Kidney tubule cell (primary cell): Measurements from ENCODE around the gene RNF207.
"Not testable (repeated sequence)": the region's sequence is repeated elsewhere in the genome, so short reads cannot be mapped to it uniquely, and the experiment has no call there.

Experiments used
- DNase-seq: peaks from one replicate; pipeline ENCODE4 v3.0.0-alpha.2; 2018; ENCODE audit warnings: low spot score

Gene RNF207

DNA sequence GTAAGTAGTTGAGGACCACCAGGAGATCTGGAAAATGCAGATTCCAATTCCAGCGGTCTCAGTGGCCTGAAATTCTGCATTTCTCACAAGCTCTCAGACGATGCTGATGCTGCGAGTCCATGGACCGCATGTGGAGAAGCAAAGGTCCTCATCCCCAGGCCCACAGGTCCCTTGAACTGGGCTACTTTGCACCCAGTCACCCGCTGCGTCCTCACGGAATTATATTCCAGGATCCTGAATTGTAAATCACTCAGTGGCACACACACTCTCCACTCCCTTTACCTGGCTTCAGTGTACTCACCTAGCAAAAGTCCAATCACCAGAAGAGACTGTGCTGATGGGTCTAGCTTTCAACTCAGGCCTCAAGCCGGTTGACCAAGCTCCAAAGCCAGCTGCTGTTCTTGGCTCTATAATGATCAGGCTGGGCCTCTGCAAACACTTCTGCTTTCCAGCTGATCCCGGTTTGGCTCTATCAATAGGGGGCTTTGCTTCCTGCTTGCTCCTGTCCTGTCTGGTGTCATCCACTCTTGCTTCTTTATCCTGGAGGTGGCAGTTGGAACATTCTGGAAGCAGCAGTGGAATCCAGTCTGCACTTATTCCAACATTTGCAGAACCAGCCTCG is 5.6 kb upstream of the RNF207 start:
- no peak for DNase-seq

DNA sequence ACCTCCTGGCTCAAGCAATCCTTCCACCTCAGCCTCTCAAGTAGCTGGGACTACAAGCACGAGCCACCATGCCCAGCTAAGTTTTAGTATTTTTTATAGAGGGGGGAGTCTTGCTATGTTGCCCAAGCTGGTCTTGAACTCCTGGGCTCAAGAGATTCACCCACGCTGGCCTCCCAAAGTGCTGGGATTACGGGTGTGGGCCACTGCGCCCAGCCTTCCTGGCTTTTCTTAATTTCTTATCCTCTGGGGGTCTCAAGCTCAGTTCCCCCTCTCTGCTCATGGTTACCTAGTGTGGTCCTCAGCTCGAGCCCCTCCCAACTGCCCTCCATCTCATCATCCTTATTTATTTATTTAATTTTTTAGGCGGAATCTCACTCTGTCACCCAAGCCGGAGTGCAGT is 3.7 kb upstream of the RNF207 start:
- no peak for DNase-seq

DNA sequence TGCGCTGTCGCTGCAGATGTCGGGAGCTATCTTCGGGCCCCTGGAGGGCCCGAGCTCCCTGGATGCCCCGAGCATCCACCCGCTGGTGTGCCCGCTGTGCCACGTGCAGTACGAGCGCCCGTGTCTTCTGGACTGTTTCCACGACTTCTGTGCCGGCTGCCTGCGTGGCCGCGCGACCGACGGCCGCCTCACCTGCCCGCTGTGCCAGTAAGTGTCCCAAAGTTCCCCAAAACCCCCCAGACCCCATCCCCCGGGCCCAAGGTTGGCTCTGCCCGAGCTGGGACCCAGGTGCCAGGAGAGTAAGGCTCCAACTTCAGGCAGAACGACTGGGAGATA is 569 bp downstream of the RNF207 start:
- DNase-seq, result no peak

GRCh38 chr1:6207075-6207885 is 1.4 kb downstream of the RNF207 start:
- DNase-seq, result no peak

GRCh38 chr1:6207921-6208320 is 2.0 kb downstream of the RNF207 start:
- DNase-seq, result no peak

- no peak for DNase-seq
Measured at GRCh38 chr1:6208723-6209660, 3.1 kb downstream of the RNF207 start.

DNA sequence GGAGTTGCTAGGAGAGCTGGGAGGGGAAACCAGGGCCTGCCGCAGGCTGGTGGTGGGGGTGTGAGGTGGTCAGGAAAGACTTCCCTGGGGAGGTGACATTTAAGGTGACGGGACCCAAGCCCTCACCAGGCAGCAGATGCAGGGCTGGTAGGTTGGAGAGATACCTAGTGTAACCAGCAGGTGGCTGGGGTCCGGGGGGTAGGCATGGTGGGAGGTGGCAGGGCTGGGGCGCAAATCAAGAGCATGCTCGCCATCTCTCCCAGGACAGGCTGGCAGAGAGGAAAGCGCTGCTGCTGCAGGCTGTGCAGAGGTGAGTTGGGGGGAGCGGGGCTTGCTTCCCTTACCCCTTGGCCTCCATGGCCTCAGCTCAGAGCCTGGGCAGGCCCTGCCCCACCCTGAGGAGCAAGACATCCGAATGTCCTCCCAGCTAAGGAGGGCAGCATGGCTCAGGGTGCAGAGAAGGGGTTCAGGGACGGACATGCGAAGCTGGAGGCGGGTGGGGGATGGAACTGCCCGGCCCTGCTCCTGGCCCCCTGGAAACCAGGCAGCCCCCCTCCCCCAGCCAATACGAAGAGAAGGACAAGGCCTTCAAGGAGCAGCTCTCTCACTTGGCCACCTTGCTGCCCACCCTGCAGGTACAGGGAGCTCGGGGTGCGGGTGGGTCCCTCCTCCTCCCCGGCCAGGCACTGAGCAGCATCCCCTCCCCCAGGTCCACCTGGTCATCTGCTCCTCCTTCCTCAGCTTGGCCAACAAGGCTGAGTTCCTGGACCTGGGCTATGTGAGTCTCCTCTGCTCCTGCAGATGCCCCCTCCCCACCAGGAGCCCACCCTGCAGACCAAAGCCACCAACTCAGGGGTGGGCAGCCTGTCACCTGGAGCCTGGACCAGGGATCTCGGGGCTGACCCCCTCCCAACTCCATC is 4.0 kb downstream of the RNF207 start:
- no peak for DNase-seq

DNA sequence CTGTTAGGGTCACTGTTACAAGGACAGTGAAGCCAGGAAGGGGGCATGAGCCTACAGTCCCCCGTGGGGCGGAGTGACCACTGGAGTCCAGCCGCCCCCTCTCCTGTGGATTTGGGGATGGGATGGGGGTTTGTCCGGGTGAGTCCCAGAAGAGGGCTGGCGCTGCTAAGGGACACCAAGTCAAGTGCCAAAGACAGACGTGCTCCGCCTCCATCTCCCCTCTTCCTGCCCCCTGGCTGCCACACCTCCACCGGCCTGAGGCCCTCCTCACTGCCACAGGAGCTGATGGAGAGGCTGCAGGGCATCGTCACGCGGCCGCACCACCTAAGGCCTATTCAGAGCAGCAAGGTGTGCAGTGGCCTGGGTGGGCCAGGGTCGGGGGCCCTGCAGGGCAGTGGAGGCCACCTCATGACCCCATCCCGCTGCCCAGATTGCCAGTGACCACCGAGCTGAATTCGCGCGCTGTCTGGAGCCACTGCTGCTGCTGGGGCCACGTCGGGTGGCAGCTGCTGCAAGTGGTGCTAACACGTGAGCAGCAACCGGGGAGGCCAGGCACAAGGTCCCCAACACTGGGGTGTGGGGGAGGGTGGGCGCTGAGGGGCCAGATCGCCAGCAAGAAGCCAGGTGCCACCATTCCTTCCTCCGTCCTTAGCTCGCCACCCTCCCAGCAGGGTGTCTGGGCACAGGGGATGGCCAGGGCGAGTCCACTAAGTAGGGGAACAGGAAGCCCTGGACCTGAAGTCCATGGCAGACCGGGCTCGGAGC is 4.9 kb downstream of the RNF207 start:
- no peak for DNase-seq

GRCh38 chr1:6211731-6212130 is 5.8 kb downstream of the RNF207 start:
- DNase-seq, result no peak

GRCh38 chr1:6212193-6212959 is 6.5 kb downstream of the RNF207 start:
- no peak for DNase-seq

DNA sequence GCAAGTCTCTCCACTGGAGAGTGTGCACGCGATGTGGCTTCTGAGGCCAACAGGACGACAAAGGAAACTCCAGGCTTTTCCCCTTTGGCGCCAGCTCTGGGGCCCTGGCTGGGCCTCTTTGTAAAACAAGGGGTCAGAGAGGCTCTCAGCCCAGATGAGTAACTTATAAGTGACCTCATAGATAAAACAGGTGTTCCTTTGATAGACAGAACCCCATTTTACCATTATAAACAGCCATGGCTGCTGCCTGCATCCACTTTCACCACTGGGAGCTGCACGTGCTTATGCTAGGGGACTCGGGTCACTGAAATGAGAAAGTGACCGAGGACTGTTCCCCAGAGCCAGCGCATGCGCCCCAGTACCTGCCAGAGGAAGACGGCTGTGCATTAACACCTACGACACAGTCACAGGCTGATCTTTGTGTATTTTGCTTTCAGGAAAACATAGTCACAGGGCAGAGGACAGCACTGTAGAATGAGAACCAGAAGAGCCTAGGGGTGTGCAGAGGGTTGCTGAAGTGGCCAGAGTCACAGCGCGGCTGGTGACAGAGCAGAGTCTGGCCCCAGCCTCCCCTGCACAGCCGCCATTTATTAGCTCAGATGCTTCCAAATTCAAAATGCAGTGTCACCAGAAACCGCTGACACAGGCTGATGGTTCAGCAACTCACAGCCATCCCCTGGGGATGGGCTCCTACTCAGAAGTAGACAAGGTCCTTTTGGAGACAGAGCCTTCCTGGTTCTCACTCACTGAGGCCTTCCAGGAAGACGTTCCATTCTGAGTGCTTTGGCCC is 12.7 kb downstream of the RNF207 start:
- no peak for DNase-seq

DNA sequence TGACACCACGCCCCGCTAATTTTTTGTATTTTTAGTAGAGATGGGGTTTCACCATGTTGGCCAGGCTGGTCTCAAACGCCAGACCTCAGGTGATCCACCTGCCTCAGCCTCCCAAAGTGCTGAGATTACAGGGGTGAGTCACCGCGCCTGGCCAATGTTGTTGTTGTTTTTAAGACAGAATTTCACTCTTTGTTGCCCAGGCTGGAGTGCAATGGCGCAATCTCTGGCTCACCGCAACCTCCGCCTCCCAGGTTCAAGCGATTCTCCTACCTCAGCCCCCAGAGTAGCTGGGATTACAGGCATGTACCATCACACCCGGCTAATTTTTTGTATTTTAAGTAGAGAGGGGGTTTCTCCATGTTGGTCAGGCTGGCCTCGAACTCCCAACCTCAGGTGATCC is 13.7 kb downstream of the RNF207 start:
- DNase-seq, result not testable (repeated sequence)

GRCh38 chr1:6220236-6220635 is 14.3 kb downstream of the RNF207 start:
- DNase-seq, result peak; percentile 73

DNA sequence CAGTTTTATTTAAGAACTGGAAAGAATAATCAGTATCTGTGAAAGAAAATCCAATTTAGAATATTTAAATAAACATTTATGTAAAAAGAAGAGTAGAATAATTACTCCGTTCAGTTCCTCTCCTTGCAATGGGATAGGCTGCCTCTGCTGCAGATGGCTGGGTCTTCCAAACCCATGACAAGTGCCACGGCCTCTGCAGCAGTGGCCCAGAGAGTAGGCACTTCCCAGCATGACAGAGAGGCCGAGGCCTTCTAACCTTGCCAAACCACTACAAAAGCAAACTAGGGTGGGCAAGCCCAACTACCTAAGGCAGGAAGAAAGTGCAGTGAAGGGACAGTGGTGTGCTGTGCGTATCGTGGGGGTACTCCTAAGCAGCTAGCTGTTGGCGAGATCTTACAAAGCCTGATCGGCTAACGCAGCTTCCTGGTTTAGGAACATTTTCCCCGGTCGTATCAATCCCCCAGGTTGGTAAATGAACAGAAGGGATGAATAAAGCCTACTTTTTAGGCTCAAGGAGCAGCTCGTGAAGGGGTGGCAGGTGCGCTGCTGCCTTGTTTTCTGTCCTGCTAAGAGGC is 15.4 kb downstream of the RNF207 start:
- DNase-seq, result no peak

GRCh38 chr1:6222636-6223035 is 16.7 kb downstream of the RNF207 start:
- DNase-seq, result no peak

DNA sequence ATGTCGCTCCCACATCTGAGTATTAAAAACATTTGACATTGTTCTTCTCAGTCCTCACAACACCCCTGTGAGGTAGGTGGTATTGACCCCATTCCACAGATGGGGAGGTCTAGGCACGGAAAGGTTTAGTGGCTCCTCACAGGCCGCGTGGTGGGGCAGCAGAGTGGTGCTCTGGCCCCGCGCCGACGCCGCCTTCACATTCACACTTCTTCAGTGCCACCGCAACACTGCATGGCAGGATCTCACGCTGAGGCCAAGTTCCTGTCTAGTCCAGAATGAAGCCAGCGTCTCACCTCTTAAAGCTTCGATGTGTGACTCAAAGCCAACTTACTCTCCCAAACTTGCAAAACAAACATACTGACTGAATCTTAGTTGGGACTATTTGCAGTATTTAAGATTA is 17.7 kb downstream of the RNF207 start:
- no peak for DNase-seq

DNA sequence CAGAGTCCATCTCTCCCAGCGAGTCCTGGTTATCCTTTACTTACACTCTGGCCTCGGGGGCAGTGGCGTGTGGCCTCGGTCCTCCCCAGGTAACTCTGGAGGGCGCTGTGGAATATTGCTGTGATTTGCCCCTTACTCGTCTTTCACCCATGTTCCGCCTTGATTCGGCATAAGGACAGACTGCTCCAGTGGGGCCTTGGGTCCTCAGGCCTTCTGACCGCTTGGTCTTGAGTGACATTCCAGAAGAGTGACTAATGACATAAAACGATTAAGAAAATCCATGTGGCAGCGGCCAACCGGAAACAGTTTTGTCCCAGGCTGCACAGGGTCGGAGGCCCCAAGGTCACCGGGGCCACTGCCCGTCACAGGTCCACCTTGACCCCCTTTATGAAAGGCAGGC is 18.8 kb downstream of the RNF207 start:
- peak; percentile 72 for DNase-seq

DNA sequence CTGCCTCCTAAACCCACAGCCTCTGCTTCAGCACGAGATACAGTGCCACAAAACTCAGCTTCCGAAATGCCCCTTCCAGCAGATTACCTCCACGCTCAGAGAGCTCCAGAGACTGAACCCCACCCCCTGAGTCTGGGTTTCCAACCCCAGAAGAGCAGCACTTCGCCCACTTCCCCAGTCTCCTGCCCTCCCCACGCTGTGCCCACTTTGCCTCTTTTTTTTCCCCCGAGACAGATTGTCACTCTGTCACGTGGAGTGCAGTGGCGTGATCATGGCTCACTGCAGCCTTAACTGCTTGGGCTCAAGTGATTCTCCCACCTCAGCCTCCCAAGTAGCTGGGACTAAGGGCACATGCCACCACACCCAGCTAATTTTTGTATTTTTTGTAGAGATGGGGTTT is 19.7 kb downstream of the RNF207 start:
- DNase-seq, result no peak

- no peak for DNase-seq
Measured at GRCh38 chr1:6233376-6233775, 27.5 kb downstream of the RNF207 start.
